HUES48 (cell line): ENCODE data around the gene OSBPL2.

Experiments used
- H3K27ac ChIP-seq: one replicate; pipeline ENCODE4 v1.7.0; 2013; ENCODE audit warnings: low read depth, low read length, inconsistent platforms
- H3K27me3 ChIP-seq: 2 replicates; pipeline ENCODE4 v1.6.1; 2013; ENCODE audit warnings: mild to moderate bottlenecking, low read length; ENCODE audit not compliant: control insufficient read depth, insufficient read depth
- H3K36me3 ChIP-seq: 2 replicates; pipeline ENCODE4 v1.6.1; 2013; ENCODE audit warnings: low read length; ENCODE audit not compliant: control insufficient read depth, insufficient read depth
- H3K4me1 ChIP-seq: 2 replicates; pipeline ENCODE4 v1.6.1; 2013; ENCODE audit warnings: mild to moderate bottlenecking, low read length; ENCODE audit not compliant: control insufficient read depth, insufficient read depth
- H3K4me3 ChIP-seq: 2 replicates; pipeline ENCODE4 v1.5.1; 2013; ENCODE audit warnings: mild to moderate bottlenecking, low read depth, low read length
- H3K9ac ChIP-seq: 2 replicates; pipeline ENCODE4 v1.6.1; 2013; ENCODE audit warnings: mild to moderate bottlenecking, low read depth, low read length, moderate library complexity
- H3K9me3 ChIP-seq: 2 replicates; pipeline ENCODE4 v1.6.1; 2013; ENCODE audit warnings: low read length; ENCODE audit not compliant: control insufficient read depth, insufficient read depth

The OSBPL2 gene

DNA sequence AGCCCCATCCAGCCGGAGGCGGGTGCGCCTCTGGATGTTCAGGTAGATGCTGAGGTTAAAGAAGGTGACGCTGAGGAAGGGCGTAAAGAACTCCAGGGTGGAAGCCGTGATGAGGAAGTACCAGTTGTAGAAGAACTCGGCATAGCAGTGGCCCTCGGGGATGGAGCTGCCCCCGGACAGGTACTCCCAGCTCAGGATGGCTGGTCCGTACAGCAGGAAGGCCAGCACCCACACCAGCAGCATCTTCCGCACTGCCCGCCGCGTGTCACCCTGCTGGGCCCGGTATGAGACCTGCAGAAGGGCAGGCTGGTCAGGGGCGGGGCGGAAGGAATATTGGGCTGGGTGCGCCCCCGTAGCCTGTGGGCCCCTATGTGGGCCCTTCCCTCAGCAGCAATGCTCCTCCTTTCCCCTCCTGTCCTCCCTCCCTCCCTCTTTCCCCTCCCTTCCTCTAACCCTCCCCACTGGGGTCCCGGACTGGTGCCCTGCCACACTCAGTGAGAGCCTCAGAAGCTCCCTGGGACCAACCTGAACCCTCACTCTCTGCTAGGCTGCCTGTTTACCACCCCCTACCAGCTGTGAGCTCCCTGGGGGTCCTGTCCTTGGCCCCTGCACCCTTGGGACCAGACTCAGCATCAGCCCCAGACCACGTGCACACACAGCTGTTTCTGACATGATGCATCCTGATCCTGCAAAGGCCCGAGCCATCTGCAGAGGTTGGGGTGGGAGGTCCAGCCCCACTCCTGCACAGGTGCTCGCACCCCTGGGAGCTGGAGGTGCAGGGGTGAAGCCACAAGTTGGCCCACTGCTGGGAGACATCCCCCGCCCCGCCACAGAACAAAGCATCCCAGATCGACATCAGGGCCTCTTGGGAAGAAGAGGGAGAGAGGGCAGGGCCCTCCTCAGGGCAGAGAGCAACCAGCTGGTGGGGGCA lies 21.4 kb upstream of the OSBPL2 start:
- H3K9ac ChIP-seq, result no peak overlapping the region
- H3K9me3 ChIP-seq, result no peaks in the 10 kb centered on the region
- no peak overlapping the region for H3K4me3 ChIP-seq
- no peaks in the 10 kb centered on the region for H3K36me3 ChIP-seq
- H3K27me3 ChIP-seq, result peaks cover 48% of the 10 kb centered on the region
- H3K4me1 ChIP-seq, result peaks cover 12% of the 10 kb centered on the region; the same call in 1 of the 2 replicates
- H3K27ac ChIP-seq, result no peak overlapping the region

- Histone ChIP-seq H3K9ac (no peak overlapping the region), H3K4me1 (peaks cover 12% of the 10 kb centered on the region; the same call in 1 of the 2 replicates), H3K9me3 (no peaks in the 10 kb centered on the region), H3K27ac (no peak overlapping the region), H3K27me3 (peaks cover 58% of the 10 kb centered on the region), H3K4me3 (no peak overlapping the region), H3K36me3 (no peaks in the 10 kb centered on the region)
Observed at GRCh38 chr20:62217913-62218773, 20.2 kb upstream of the OSBPL2 start.

DNA sequence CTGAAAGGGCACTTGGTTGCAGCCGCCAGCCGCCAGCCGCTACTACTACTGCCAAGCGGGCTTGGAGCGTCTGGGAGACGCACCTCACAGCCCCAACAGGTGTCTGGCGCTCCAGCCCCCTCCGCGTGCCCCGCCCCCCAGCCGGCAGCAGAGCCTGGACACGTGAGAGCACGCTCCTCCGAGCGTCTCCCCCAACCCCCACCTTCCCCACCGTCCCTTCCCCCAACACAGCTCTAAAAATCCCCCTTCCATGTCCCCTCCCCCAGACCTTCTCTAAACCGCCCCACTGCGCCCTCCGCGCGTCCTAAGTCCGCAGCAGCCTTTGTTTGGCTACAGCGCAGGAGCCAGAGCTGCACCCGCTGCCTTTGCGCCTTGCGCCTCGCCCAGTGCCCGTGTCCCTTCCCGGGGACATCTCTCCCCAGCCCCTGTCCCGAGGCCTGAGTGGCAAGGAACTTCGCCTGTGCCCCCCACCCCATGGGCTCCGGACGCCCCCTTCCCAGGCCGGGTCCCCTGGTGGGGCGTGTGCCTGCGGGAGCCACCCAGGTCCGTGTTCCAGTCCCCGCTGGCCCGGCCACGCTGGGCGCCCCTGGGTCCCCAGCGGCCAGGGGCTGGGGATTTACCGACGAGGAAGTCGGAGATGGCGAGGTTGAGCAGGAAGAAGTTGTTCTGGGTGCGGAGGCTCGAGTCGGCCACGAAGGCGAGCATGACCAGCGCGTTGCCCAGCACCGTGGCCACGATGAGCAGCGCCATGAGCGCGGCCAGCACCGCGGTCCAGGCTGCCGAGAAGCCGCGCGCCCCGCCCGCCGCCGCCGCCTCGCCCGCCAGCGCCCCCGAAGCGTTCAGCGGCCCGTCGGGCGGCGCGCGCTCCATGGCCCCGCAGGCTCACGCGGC lies 19.0 kb upstream of the OSBPL2 start:
- peak overlapping the region; percentile 58 for H3K4me3 ChIP-seq
- H3K9me3 ChIP-seq, result no peaks in the 10 kb centered on the region
- H3K27ac ChIP-seq, result no peak overlapping the region
- peaks cover 61% of the 10 kb centered on the region for H3K27me3 ChIP-seq
- H3K36me3 ChIP-seq, result no peaks in the 10 kb centered on the region
- peaks cover 12% of the 10 kb centered on the region; the same call in 1 of the 2 replicates for H3K4me1 ChIP-seq
- no peak overlapping the region for H3K9ac ChIP-seq

DNA sequence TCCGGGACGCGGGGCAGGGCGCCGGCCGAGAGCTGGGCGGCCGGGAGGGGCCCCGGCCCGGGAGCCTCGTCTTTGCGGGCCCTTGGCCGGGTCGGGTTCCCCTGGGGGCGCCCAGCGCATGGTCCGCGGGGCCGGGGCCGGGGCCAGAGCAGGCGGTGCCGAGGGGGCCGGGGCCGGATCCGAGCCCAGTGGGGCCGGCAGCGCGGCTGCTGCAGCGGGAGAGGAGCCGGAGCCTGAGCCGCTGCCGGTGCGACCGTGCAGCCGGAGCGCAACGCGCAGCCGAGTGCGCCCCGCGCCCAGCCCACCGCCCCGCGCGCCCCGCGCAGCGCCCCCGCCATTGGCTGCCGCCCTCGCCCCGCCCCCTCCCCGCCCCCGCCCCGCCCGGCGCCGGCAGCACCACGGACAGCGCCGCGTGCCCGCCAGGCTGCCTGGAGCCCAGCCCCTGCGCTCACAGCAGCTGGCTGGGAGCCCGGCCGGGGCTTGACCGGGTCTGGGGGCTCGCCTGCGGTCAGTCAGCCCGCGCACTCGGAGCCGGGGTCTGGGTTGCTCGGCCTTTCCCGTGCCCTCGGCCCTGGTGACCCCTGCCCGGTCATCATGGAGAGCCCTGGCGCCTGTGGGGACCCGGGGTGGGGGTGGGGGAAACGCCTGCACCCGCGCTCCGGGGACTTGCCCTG lies 18.2 kb upstream of the OSBPL2 start, which contains the start of gene HRH3:
HRH3 (minus strand) TSS at position 287 of the 674 bp plus-strand sequence. CDS start 308 bp downstream, outside the sequence.
- Histone ChIP-seq H3K36me3 (no peaks in the 10 kb centered on the region), H3K27me3 (peaks cover 61% of the 10 kb centered on the region), H3K4me1 (peaks cover 12% of the 10 kb centered on the region; the same call in 1 of the 2 replicates), H3K9ac (no peak within 1 kb of the TSS), H3K4me3 (peak within 1 kb of the TSS; percentile 58), H3K9me3 (no peaks in the 10 kb centered on the region), H3K27ac (no peak within 1 kb of the TSS)

- Histone ChIP-seq H3K9me3 (no peaks in the 10 kb centered on the region), H3K27ac (no peak overlapping the region), H3K4me1 (peaks cover 12% of the 10 kb centered on the region; the same call in 1 of the 2 replicates), H3K36me3 (no peaks in the 10 kb centered on the region), H3K4me3 (peak overlapping the region; percentile 50), H3K9ac (no peak overlapping the region), H3K27me3 (peaks cover 61% of the 10 kb centered on the region)
Observed at GRCh38 chr20:62220666-62221568, 17.4 kb upstream of the OSBPL2 start.

GRCh38 chr20:62222266-62222850 lies 16.0 kb upstream of the OSBPL2 start:
- no peak overlapping the region for H3K9ac ChIP-seq
- H3K9me3 ChIP-seq, result no peaks in the 10 kb centered on the region
- H3K4me3 ChIP-seq, result no peak overlapping the region
- peaks cover 12% of the 10 kb centered on the region; the same call in 1 of the 2 replicates for H3K4me1 ChIP-seq
- no peaks in the 10 kb centered on the region for H3K36me3 ChIP-seq
- peaks cover 53% of the 10 kb centered on the region for H3K27me3 ChIP-seq
- no peak overlapping the region for H3K27ac ChIP-seq

DNA sequence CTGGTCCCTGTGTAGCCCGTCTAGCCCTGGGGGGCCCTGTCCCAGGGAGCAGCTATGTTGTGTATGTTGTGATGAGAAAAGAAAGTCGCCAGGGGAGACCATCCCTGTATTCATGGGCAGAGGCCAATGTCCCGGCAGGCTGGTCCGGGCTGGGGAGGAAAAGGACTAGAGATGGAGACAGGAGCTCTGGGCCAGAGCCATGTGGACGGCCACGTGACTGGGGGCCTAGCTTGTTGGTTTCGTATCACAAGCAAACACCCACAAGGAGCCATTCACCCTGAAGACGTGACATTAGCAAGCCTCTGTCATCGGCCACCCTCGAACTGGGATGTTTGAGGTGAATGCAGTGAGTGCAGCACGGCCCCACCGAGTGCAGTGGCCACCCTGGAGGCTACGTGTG lies 15.3 kb upstream of the OSBPL2 start:
- no peaks in the 10 kb centered on the region for H3K36me3 ChIP-seq
- H3K4me3 ChIP-seq, result no peak overlapping the region
- no peak overlapping the region for H3K9ac ChIP-seq
- H3K27ac ChIP-seq, result no peak overlapping the region
- peaks cover 17% of the 10 kb centered on the region; the same call in 1 of the 2 replicates for H3K4me1 ChIP-seq
- no peaks in the 10 kb centered on the region for H3K9me3 ChIP-seq
- H3K27me3 ChIP-seq, result peaks cover 47% of the 10 kb centered on the region

DNA sequence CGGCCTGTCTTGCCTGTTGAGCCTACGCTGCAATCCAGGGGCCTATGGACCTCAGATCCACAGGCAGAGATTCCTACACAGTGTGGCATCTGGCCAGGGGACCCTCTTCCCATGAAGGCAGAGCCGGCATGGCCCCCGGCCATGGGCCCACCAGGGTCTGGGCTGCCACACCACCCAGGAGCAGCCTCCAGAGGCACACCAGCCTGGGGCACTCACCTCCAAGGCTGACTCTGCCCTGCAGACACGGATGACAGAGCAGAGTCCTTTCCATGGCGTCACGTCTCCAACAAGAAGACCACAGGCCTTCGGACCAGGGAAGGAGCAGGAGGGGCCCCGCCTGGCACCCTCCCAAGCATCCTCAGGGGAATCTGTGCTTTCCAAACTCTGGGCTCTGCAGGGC lies 14.8 kb upstream of the OSBPL2 start:
- Histone ChIP-seq H3K27me3 (peaks cover 41% of the 10 kb centered on the region), H3K4me1 (peaks cover 14% of the 10 kb centered on the region; the same call in 1 of the 2 replicates), H3K27ac (no peak overlapping the region)

More for the DNA sequence above, 14.8 kb upstream of the OSBPL2 start:
- Histone ChIP-seq H3K4me3 (no peak overlapping the region), H3K36me3 (no peaks in the 10 kb centered on the region), H3K9me3 (no peaks in the 10 kb centered on the region), H3K9ac (no peak overlapping the region)
